Parathyroid adenoma (tissue), 2 donors: ENCODE data around the gene NEFH.

Source experiments
- H2AFZ ChIP-seq: fragments of 300-600 bp; sonication (generic); one replicate; pipeline ENCODE4 v1.7.0; 2017; ENCODE audit warnings: antibody characterized with exemption, mild to moderate bottlenecking
- H3K27ac ChIP-seq: fragments of 300-600 bp; sonication (generic); one replicate; pipeline ENCODE4 v1.7.0; 2017
- H3K27me3 ChIP-seq: fragments of 300-600 bp; sonication (generic); one replicate; pipeline ENCODE4 v1.7.0; 2017; ENCODE audit warnings: low read length; ENCODE audit not compliant: control insufficient read depth, insufficient read depth
- H3K36me3 ChIP-seq: fragments of 300-600 bp; sonication (generic); one replicate; pipeline ENCODE4 v1.7.0; 2017; ENCODE audit warnings: low read length; ENCODE audit not compliant: control insufficient read depth, insufficient read depth
- H3K4me1 ChIP-seq: fragments of 300-600 bp; sonication (generic); one replicate; pipeline ENCODE4 v1.7.0; 2017; ENCODE audit warnings: control low read depth
- H3K4me2 ChIP-seq: fragments of 300-600 bp; sonication (generic); one replicate; pipeline ENCODE4 v1.7.0; 2017; ENCODE audit warnings: low read length
- H3K4me3 ChIP-seq: fragments of 300-600 bp; sonication (generic); one replicate; pipeline ENCODE4 v1.7.0; 2017; ENCODE audit warnings: low read depth, low read length
- H3K79me2 ChIP-seq: fragments of 300-600 bp; sonication (generic); one replicate; pipeline ENCODE4 v1.7.0; 2017; ENCODE audit warnings: control low read depth
- H3K9ac ChIP-seq: fragments of 300-600 bp; sonication (generic); one replicate; pipeline ENCODE4 v1.7.0; 2017; ENCODE audit warnings: mild to moderate bottlenecking
- H3K9me3 ChIP-seq: fragments of 300-600 bp; sonication (generic); one replicate; pipeline ENCODE4 v1.7.0; 2017; ENCODE audit warnings: low read length; ENCODE audit not compliant: control insufficient read depth
- CTCF ChIP-seq: fragments of 300-600 bp; sonication (generic); IDR thresholded peaks from one replicate; pipeline ENCODE4 v1.7.0; 2017; ENCODE audit warnings: antibody characterized with exemption, mild to moderate bottlenecking
- donor health status: primary hyperparathyroidism.

NEFH gene

GRCh38 chr22:29503811-29504372, 23.9 kb downstream of the NEFH start:
- no peak for TF ChIP-seq CTCF
- Histone ChIP-seq H3K4me1 (peaks cover 3% of the 10 kb centered on the region), H3K79me2 (no peaks in the 10 kb centered on the region), H3K27ac (no peak overlapping the region), H3K9me3 (no peaks in the 10 kb centered on the region), H3K4me3 (no peak overlapping the region), H3K36me3 (no peaks in the 10 kb centered on the region), H3K9ac (no peak overlapping the region), H3K27me3 (no peaks in the 10 kb centered on the region), H2AFZ (no peak overlapping the region), H3K4me2 (no peak overlapping the region)

- TF ChIP-seq CTCF = no peak
- no peaks in the 10 kb centered on the region for H3K36me3 ChIP-seq
Measured at GRCh38 chr22:29509298-29509697, 29.3 kb downstream of the NEFH start.

GRCh38 chr22:29509815-29510214, 29.8 kb downstream of the NEFH start:
- Histone ChIP-seq H3K4me2 (no peak overlapping the region), H3K4me1 (no peaks in the 10 kb centered on the region), H2AFZ (no peak overlapping the region), H3K27me3 (no peaks in the 10 kb centered on the region), H3K9ac (no peak overlapping the region), H3K27ac (no peak overlapping the region), H3K79me2 (no peaks in the 10 kb centered on the region), H3K36me3 (no peaks in the 10 kb centered on the region), H3K4me3 (no peak overlapping the region), H3K9me3 (no peaks in the 10 kb centered on the region)
- TF ChIP-seq CTCF = no peak

More at GRCh38 chr22:29509298-29509697, 29.3 kb downstream of the NEFH start:
- Histone ChIP-seq H3K4me2 (no peak overlapping the region), H3K27ac (no peak overlapping the region), H3K9me3 (no peaks in the 10 kb centered on the region), H3K79me2 (no peaks in the 10 kb centered on the region), H2AFZ (no peak overlapping the region), H3K27me3 (no peaks in the 10 kb centered on the region), H3K9ac (no peak overlapping the region), H3K4me1 (no peaks in the 10 kb centered on the region), H3K4me3 (no peak overlapping the region)

- Histone ChIP-seq H3K79me2 (no peaks in the 10 kb centered on the region), H2AFZ (no peak overlapping the region), H3K9ac (no peak overlapping the region), H3K9me3 (no peaks in the 10 kb centered on the region), H3K27ac (no peak overlapping the region), H3K27me3 (no peaks in the 10 kb centered on the region), H3K4me1 (no peaks in the 10 kb centered on the region), H3K36me3 (no peaks in the 10 kb centered on the region), H3K4me3 (no peak overlapping the region), H3K4me2 (no peak overlapping the region)
- TF ChIP-seq CTCF = no peak
Measured at GRCh38 chr22:29510542-29510941, 30.5 kb downstream of the NEFH start.

- no peak for TF ChIP-seq CTCF
- no peaks in the 10 kb centered on the region for H3K9me3 ChIP-seq
- no peak overlapping the region for H3K27ac ChIP-seq
- no peaks in the 10 kb centered on the region for H3K36me3 ChIP-seq
- H3K4me2 ChIP-seq = no peak overlapping the region
- no peaks in the 10 kb centered on the region for H3K27me3 ChIP-seq
- no peak overlapping the region for H3K4me3 ChIP-seq
- H2AFZ ChIP-seq = no peak overlapping the region
- H3K4me1 ChIP-seq = no peaks in the 10 kb centered on the region
- H3K79me2 ChIP-seq = no peaks in the 10 kb centered on the region
- H3K9ac ChIP-seq = no peak overlapping the region
Measured at GRCh38 chr22:29511126-29511862, 31.3 kb downstream of the NEFH start.
